Measurements from ENCODE around the gene DHX30.
"Not testable (repeated sequence)": the region's sequence is repeated elsewhere in the genome, so short reads cannot be mapped to it uniquely, and the experiment has no call there.

The DHX30 gene

DNA sequence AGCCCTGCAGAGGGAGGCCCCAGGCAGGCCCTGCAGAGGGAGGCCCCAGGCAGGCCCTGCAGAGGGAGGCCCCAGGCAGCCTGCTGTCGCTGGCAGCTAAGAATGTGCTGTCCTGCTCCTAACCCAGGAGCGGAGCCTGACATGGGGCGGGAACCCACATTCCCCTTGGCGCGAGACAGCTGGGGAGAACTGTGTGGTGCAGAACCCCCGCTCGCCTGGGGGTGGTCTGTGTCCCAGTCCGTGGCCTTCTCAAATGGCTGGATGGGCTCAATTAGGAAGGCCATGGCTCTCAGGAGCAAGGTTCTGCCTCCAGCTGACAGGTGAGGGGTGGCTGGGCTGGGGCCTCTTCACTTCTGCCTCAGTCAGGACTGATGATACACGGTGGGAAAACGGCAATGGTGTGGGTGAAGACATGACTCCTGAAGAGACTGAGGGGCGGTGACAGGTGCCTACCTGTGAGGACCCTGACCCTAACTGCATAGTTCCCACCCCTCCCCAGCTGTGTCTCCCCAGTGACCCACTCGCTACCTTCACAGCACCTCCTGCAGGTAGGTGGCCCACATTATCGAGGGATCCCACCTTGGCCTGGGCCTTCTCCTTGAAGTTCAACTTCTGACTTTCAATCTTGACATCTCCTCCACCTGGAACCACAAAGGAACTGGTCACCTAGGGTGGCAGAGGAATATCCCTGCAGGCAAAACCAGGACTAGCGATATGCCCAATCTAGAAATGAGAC lies 52.0 kb downstream of the DHX30 start:
- no peak for FAIRE-seq

DNA sequence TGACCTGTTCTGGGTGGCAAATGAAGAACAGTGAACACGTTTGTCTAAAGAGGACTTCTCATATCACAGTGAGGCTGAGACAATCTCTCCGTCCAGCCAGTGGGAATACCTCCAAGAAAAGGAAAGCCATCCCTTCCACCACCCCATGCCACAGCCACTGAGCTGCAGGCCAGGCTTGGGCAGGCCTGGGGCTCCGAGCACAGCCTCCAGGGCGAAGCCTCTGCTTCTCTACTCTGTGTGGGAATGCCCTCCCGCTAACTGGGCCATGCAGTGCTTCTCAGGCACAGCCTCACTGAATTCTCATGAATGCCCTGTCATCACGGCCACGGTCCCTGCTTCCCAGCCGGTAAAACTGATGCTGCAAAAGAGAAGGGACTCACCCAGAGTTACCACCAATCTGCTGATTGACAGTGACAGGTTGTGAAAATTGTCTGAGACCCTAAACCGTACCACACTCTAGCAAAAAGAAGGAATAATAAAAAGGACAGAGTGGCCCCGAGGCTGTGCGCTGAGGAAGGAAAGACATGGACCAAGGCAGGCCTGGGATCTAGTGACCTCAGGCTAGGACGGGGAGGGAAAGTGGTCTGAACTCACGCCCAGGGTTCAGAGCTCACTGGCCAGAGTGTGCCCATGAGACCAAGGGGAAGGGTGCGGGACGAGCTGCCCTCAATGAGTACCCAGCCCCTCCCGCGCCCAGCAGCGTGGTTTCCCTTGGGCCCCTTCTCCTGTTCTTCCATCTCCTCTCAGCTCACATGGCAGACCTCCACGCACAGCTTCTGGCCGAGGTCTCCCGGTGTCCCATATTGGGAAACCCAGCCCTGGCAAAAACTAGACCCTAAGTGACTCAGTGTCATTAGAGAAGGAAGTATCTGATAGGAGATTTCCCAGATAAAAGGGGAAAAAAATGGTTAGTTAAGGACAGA lies 52.8 kb downstream of the DHX30 start:
- FAIRE-seq = no peak

- FAIRE-seq = no peak
These were observed 53.7 kb downstream of the DHX30 start for GRCh38 chr3:47856669-47857068.

DNA sequence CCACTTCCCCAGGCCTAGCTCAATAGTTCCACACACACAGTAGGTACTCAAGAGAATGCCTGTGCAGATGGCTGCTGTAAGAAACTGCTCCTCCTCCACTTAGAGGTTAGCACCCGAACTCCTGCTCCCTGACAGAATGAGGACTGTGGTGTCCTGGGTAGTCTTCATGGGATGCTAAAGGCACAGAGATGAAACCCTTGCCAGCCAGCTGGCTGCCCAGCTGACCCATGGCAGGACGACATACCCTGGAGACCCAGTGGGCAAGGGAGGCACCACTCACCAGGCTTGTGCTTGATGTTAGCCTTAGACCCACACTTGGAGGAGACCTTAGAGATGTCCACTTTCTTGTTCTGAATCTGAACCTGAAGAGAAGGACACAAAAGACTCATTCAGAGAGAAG lies 54.2 kb downstream of the DHX30 start:
- FAIRE-seq = no peak

GRCh38 chr3:47859956-47860605 lies 57.1 kb downstream of the DHX30 start:
- no peak for FAIRE-seq

DNA sequence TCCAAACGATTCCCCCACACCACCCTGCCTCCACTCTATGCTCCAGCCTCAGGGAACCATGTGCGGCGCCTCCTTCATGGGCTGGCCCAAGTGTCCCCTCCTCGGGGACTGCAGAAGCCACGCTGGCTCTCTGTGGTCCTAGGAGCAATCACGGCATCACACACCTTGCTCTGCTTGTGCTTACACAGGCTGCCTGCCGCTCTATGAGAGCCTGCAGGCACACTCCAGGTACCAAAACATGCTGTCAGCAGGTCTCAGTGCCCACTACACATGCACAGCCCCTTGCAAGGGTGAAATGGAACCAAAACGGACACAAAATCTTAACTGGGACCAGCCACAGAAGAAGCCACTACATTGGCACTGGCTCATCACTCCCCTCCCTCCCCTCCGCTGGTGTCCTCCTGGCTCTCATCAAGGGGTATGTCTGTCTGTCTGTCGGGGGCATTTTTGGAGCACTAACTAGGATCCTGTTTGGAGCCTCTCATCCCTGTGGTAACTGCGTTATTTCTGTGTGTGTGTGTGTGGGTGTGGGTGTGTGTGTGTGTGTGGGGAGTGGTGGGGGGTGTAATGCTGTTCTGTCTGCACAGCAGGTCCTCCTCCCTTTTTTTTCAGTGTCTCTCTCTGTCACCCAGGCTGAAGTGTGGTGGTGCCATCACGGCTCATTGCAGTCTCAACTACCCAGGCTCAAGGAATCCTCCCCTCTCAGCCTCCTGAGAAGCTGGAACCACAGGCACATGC lies 60.6 kb downstream of the DHX30 start:
- FAIRE-seq = no peak

- no peak for FAIRE-seq
These were observed 62.3 kb downstream of the DHX30 start for GRCh38 chr3:47865192-47865591.

DNA sequence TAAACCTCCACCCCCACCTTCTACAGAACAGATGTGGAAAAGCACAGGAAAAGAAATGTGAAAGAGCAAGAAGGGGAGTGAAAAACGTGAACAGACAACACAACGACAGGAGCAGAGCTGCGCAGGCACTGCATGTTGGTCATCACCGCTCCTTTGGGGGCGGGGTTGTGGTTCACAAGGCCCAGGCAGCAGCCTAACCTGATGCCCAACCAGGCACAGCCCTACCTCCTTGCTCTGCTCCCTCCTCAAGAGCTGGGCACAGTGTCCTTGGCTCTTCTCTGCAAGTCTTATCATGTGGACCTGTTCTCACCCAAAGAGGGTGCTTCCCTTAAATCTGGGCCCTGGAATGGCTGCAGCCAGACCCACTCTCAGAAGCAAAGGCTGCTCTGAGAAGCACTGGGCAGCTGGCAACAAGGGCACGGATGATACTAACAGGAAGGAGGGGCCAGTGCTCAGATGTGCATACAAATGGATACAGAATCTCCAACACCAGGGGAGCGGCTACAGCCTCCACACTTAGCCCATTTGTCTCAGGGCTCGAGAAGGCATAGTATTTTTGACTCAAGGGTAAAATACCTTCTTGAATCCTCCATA lies 64.6 kb downstream of the DHX30 start:
- FAIRE-seq = no peak

DNA sequence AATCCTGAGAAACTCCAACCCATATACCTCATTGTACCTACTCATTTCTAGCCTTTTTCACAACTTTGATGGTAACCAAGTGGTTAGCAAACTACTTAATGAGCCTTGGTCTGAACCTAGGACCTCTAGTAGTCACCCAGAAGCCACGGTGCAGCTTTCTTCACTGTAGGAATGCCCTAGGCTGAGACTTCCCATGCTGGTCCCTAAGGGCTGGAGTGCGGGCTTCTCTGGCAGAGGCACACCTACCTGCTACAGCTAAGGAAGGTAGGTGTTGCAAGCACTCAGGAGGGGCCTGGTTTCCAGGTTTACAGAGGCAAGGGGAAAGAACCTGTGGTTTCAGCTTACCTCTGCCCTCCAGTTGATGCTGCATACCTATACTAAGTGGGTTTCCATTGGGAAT lies 65.4 kb downstream of the DHX30 start:
- no peak for FAIRE-seq

DNA sequence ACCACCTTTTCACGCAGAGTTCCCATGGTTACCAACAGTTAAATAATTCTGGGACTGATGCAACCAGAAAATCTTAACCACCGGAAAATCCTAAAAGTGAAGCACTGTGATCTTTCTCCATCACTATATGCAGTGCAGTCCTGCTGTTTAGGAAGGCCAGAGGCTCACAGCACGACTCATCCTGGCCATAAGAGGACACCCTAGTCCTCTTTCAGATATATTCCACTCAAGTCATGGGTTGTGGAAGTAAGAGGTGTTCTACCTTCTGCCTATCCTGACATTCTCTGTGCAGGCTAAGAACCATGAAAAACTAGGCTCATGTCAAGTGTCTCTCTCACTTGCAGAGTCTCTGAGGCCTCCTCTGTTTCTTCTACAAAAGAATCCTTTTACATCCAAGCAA lies 67.2 kb downstream of the DHX30 start:
- no peak for FAIRE-seq

- FAIRE-seq = no peak
These were observed 67.8 kb downstream of the DHX30 start for GRCh38 chr3:47870702-47871260.

- FAIRE-seq = no peak
These were observed 68.5 kb downstream of the DHX30 start for GRCh38 chr3:47871389-47871788.

GRCh38 chr3:47872916-47873315 lies 70.0 kb downstream of the DHX30 start:
- FAIRE-seq = no peak

DNA sequence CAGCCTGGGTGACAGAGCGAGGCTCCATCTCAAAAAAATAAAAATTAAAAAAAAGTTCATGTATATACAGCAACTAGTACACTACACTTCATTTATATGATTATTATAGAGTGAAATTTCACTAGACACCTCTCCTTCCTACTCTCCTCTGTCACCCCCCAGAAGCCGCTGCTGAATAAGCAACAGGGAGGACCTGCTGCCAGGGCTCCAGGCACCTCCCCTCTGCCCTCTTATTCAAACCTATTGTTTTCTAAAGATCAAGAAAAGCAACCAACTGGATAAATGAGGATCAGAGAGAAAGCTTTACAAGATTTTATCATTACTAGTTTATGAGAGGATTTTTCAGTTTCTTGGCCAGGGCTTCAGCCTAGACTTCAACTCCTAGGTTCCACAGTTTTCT lies 71.5 kb downstream of the DHX30 start:
- FAIRE-seq = no peak

DNA sequence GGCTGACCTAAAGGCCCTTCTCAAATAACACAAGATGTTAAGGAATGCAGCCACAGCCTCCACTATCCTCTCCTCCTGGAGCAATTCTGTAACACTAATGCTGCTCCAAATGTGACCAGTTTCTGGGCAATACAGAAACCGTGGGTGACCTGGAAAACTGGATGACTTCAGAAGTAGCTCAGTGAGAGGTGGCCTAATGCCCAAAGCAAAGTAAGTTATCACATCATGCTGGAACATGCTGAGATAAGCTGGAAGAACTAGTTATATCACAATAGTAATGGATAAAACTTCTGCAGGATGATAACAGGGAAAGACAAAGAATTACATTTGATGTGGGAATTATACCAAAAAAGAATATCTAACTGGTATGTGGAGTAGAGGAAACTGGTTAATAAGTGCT lies 72.0 kb downstream of the DHX30 start:
- FAIRE-seq = no peak

DNA sequence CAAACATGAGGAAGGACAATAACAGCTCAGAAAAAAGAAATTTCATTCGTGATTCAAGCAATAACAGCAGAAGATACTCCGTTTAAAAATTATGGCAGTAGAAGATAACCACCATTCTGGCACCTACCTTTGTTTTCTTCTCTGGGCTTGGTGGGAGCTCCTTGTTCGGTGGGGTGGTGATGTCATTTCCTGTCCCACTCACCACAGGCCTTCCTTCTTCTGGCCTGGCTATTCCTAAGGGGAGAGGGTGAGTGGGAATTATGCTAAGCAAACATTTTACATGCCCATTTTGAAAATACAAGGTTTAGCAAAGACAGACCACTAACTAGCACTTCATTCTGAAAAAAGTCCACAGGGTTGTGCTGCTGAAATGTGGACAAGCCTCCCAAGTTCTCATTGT lies 74.4 kb downstream of the DHX30 start:
- FAIRE-seq = no peak

DNA sequence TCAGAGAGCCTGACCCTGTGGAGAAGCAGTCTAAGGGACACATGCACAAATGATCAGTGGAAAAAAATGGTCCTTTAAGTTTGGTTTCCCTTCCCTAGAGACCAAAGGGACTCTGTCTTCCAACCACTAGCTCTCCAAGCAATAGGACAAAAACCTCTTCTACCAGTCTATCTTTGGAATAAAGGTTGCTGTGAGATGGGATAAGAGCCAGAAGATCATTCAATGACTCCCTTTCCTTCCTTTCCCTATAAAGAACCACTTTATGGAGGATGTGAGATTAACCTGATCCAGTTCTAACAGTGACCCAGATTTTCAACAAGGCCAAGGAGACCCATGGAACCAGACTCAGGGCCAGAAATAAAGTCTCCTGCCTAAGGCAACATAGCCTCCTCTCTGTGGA lies 74.8 kb downstream of the DHX30 start:
- no peak for FAIRE-seq

- FAIRE-seq = no peak
These were observed 79.4 kb downstream of the DHX30 start for GRCh38 chr3:47882338-47882737.

DNA sequence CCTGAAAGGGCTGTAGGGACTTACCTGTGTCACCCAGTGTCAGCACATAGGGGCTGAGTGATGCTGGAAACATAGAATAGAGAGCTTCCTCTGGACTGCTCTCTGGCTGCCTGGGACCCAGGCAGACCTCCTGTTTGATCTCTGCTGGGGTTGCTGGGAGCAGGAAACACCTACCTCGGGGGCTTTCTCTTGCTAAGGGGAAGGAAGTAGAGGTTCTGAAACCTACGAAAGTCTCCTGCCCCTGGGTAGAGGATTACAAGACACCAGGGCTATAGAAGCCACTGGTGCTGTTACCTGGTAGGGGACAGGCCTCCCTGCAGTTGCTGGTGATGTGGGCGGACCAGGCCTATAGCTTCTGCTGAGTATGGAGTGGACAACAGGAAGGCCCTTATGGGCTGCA lies 81.7 kb downstream of the DHX30 start:
- no peak for FAIRE-seq

- no peak for FAIRE-seq
These were observed 82.2 kb downstream of the DHX30 start for GRCh38 chr3:47885168-47885567.

- FAIRE-seq = not testable (repeated sequence)
These were observed 85.1 kb downstream of the DHX30 start for GRCh38 chr3:47887991-47888390.

All from endometrium (tissue), 2 donors.